ENCODE results near the gene THSD7B.

Gene THSD7B

GRCh38 chr2:137655814-137656213 lies 890.5 kb downstream of the THSD7B start:
- Histone ChIP-seq H2AK5ac (ENCODE audit: low read depth, low read length) (no peak overlapping the region), H3K23ac (ENCODE audit: low read depth, low read length, poor library complexity) (no peak overlapping the region), H3K4ac (ENCODE audit: low read length) (no peak overlapping the region), H3K9me3 (replicated peaks in 1 of 2; ENCODE audit: control insufficient read depth in 2 of 2, insufficient read depth in 1 of 2, low read depth in 1 of 2, low read length in 2 of 2) (no peaks in the 10 kb centered on the region), H3K18ac (ENCODE audit: low read length) (no peak overlapping the region), H3K36me3 (replicated peaks in 1 of 2; ENCODE audit: control insufficient read depth in 2 of 2, insufficient read depth in 2 of 2, low read length in 2 of 2) (no peaks in the 10 kb centered on the region), H2BK120ac (ENCODE audit: low read depth, low read length) (no peak overlapping the region), H3K4me2 (ENCODE audit: insufficient read depth, low read length, poor library complexity, severe bottlenecking) (no peak overlapping the region), H3K4me3 (ENCODE audit: low read length in 2 of 2) (no peak overlapping the region), H4K8ac (ENCODE audit: low read depth, low read length) (no peak overlapping the region), H3K27ac (replicated peaks; ENCODE audit: low read length) (no peak overlapping the region), H3K9ac (ENCODE audit: low read depth, low read length, poor library complexity) (no peak overlapping the region), H2BK12ac (ENCODE audit: low read length) (no peak overlapping the region), H4K91ac (ENCODE audit: low read depth, low read length, poor library complexity) (no peak overlapping the region), H2BK5ac (ENCODE audit: low read length) (no peak overlapping the region), H2BK15ac (ENCODE audit: low read length) (no peak overlapping the region), H3K27me3 (ENCODE audit: control insufficient read depth in 3 of 3, insufficient read depth in 3 of 3, low read depth in 1 of 3, low read length in 3 of 3) (no peaks in the 10 kb centered on the region), H3K14ac (ENCODE audit: low read length) (no peak overlapping the region), H3K4me1 (ENCODE audit: control insufficient read depth in 2 of 2, insufficient read depth in 1 of 2, low read depth in 1 of 2, low read length in 2 of 2) (no peaks in the 10 kb centered on the region), H2AFZ (ENCODE audit: low read length) (no peak overlapping the region), H3K79me1 (ENCODE audit: low read depth, low read length) (no peaks in the 10 kb centered on the region)
- no CpG with 5 or more reads among the region's 3 CpGs for WGBS, 2 donors (ENCODE audit: extremely low coverage in 2 of 2, insufficient read length in 2 of 2, insufficient replicate concordance in 1 of 2)
- DNase-seq (ENCODE audit: low spot score): no peak

- no CpG with 5 or more reads among the region's 4 CpGs for WGBS, 2 donors (ENCODE audit: extremely low coverage in 2 of 2, insufficient read length in 2 of 2, insufficient replicate concordance in 1 of 2)
- Histone ChIP-seq H3K79me1 (ENCODE audit: low read depth, low read length) (no peaks in the 10 kb centered on the region), H3K9me3 (replicated peaks in 1 of 2; ENCODE audit: control insufficient read depth in 2 of 2, insufficient read depth in 1 of 2, low read depth in 1 of 2, low read length in 2 of 2) (peaks cover 0 to 1% of the 10 kb centered on the region in 2 donors), H2AK5ac (ENCODE audit: low read depth, low read length) (no peak overlapping the region), H3K4me3 (ENCODE audit: low read length in 2 of 2) (no peak overlapping the region), H3K4me2 (ENCODE audit: insufficient read depth, low read length, poor library complexity, severe bottlenecking) (no peak overlapping the region), H3K36me3 (replicated peaks in 1 of 2; ENCODE audit: control insufficient read depth in 2 of 2, insufficient read depth in 2 of 2, low read length in 2 of 2) (no peaks in the 10 kb centered on the region), H4K8ac (ENCODE audit: low read depth, low read length) (no peak overlapping the region), H3K27me3 (ENCODE audit: control insufficient read depth in 3 of 3, insufficient read depth in 3 of 3, low read depth in 1 of 3, low read length in 3 of 3) (no peaks in the 10 kb centered on the region), H3K4me1 (ENCODE audit: control insufficient read depth in 2 of 2, insufficient read depth in 1 of 2, low read depth in 1 of 2, low read length in 2 of 2) (no peaks in the 10 kb centered on the region), H3K4ac (ENCODE audit: low read length) (no peak overlapping the region), H2AFZ (ENCODE audit: low read length) (no peak overlapping the region), H3K27ac (replicated peaks; ENCODE audit: low read length) (no peak overlapping the region), H3K18ac (ENCODE audit: low read length) (no peak overlapping the region), H2BK15ac (ENCODE audit: low read length) (no peak overlapping the region), H3K23ac (ENCODE audit: low read depth, low read length, poor library complexity) (no peak overlapping the region), H2BK120ac (ENCODE audit: low read depth, low read length) (no peak overlapping the region), H3K14ac (ENCODE audit: low read length) (no peak overlapping the region), H4K91ac (ENCODE audit: low read depth, low read length, poor library complexity) (no peak overlapping the region), H2BK5ac (ENCODE audit: low read length) (no peak overlapping the region), H3K9ac (ENCODE audit: low read depth, low read length, poor library complexity) (no peak overlapping the region), H2BK12ac (ENCODE audit: low read length) (no peak overlapping the region)
- DNase-seq (ENCODE audit: low spot score): no peak
Observed at GRCh38 chr2:137658433-137658832, 893.1 kb downstream of the THSD7B start.

DNA sequence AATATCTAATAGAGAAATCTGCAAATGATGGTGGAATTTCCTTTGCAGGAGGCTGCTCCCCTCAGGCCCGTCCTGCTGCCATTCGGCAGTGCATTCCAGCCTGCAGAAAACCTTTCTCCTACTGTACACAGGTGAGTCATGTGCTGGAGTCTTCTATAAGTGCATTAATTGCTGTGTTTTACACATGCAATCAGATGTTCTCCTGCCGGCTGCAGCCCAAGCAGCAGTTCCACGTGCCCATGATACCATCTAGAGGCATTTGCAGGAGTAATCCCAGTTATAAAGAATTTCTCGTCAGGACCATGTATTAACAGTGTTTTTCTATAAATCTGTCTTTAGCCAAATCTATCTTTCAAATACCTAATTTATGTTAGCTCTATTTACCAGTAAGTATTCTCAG lies 894.3 kb downstream of the THSD7B start:
- no peak overlapping the region for H3K4ac ChIP-seq (ENCODE audit: low read length)
- H3K4me1 ChIP-seq (ENCODE audit: control insufficient read depth in 2 of 2, insufficient read depth in 1 of 2, low read depth in 1 of 2, low read length in 2 of 2): no peaks in the 10 kb centered on the region
- no peak overlapping the region for H2BK120ac ChIP-seq (ENCODE audit: low read depth, low read length)
- no peak overlapping the region for H2AK5ac ChIP-seq (ENCODE audit: low read depth, low read length)
- H2BK5ac ChIP-seq (ENCODE audit: low read length): no peak overlapping the region
- no peak overlapping the region for H3K4me3 ChIP-seq (ENCODE audit: low read length in 2 of 2)
- H4K91ac ChIP-seq (ENCODE audit: low read depth, low read length, poor library complexity): no peak overlapping the region
- no peak overlapping the region for H2BK15ac ChIP-seq (ENCODE audit: low read length)
- no peak overlapping the region for H2BK12ac ChIP-seq (ENCODE audit: low read length)
- no peak overlapping the region for H3K9ac ChIP-seq (ENCODE audit: low read depth, low read length, poor library complexity)
- no peak overlapping the region for H3K4me2 ChIP-seq (ENCODE audit: insufficient read depth, low read length, poor library complexity, severe bottlenecking)
- DNase-seq (ENCODE audit: low spot score): no peak
- no peak overlapping the region for H2AFZ ChIP-seq (ENCODE audit: low read length)
- no CpG with 5 or more reads among the region's 5 CpGs for WGBS, 2 donors (ENCODE audit: extremely low coverage in 2 of 2, insufficient read length in 2 of 2, insufficient replicate concordance in 1 of 2)
- H3K27ac ChIP-seq (replicated peaks; ENCODE audit: low read length): no peak overlapping the region
- H3K9me3 ChIP-seq (replicated peaks in 1 of 2; ENCODE audit: control insufficient read depth in 2 of 2, insufficient read depth in 1 of 2, low read depth in 1 of 2, low read length in 2 of 2): peaks cover 0 to 1% of the 10 kb centered on the region in 2 donors
- no peaks in the 10 kb centered on the region for H3K79me1 ChIP-seq (ENCODE audit: low read depth, low read length)
- H3K14ac ChIP-seq (ENCODE audit: low read length): no peak overlapping the region
- no peak overlapping the region for H3K23ac ChIP-seq (ENCODE audit: low read depth, low read length, poor library complexity)
- H4K8ac ChIP-seq (ENCODE audit: low read depth, low read length): no peak overlapping the region
- H3K18ac ChIP-seq (ENCODE audit: low read length): no peak overlapping the region
- H3K36me3 ChIP-seq (replicated peaks in 1 of 2; ENCODE audit: control insufficient read depth in 2 of 2, insufficient read depth in 2 of 2, low read length in 2 of 2): no peaks in the 10 kb centered on the region
- no peaks in the 10 kb centered on the region for H3K27me3 ChIP-seq (ENCODE audit: control insufficient read depth in 3 of 3, insufficient read depth in 3 of 3, low read depth in 1 of 3, low read length in 3 of 3)

DNA sequence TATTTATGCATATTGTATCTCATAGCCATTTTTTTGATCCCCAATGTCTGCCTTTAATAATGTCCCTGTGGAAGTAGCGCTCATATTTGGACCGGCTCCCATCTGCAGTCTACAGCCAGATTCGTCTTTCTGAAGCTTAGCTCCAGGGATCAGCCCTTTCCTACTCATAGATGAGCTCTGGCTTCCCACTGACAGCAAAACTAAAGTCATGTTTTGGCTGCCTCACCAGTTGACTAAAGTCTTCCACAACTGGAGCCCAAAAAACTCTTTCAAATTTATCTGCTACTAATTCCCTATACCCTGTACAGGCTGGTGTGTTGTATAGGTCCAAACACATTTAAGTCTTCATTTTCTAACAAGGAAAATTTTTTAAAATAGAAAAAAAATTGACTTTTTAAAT lies 904.8 kb downstream of the THSD7B start:
- Histone ChIP-seq H3K4ac (ENCODE audit: low read length) (no peak overlapping the region), H3K23ac (ENCODE audit: low read depth, low read length, poor library complexity) (no peak overlapping the region), H2BK15ac (ENCODE audit: low read length) (no peak overlapping the region), H3K4me3 (ENCODE audit: low read length in 2 of 2) (no peak overlapping the region), H2BK12ac (ENCODE audit: low read length) (no peak overlapping the region), H3K14ac (ENCODE audit: low read length) (no peak overlapping the region), H2AFZ (ENCODE audit: low read length) (no peak overlapping the region), H3K9ac (ENCODE audit: low read depth, low read length, poor library complexity) (no peak overlapping the region), H4K91ac (ENCODE audit: low read depth, low read length, poor library complexity) (no peak overlapping the region), H3K79me1 (ENCODE audit: low read depth, low read length) (no peaks in the 10 kb centered on the region), H3K9me3 (replicated peaks in 1 of 2; ENCODE audit: control insufficient read depth in 2 of 2, insufficient read depth in 1 of 2, low read depth in 1 of 2, low read length in 2 of 2) (no peaks in the 10 kb centered on the region), H2BK5ac (ENCODE audit: low read length) (no peak overlapping the region), H3K4me1 (ENCODE audit: control insufficient read depth in 2 of 2, insufficient read depth in 1 of 2, low read depth in 1 of 2, low read length in 2 of 2) (no peaks in the 10 kb centered on the region), H3K27ac (replicated peaks; ENCODE audit: low read length) (no peak overlapping the region), H3K18ac (ENCODE audit: low read length) (no peak overlapping the region), H2AK5ac (ENCODE audit: low read depth, low read length) (no peak overlapping the region), H3K36me3 (replicated peaks in 1 of 2; ENCODE audit: control insufficient read depth in 2 of 2, insufficient read depth in 2 of 2, low read length in 2 of 2) (no peaks in the 10 kb centered on the region), H2BK120ac (ENCODE audit: low read depth, low read length) (no peak overlapping the region), H3K27me3 (ENCODE audit: control insufficient read depth in 3 of 3, insufficient read depth in 3 of 3, low read depth in 1 of 3, low read length in 3 of 3) (no peaks in the 10 kb centered on the region), H3K4me2 (ENCODE audit: insufficient read depth, low read length, poor library complexity, severe bottlenecking) (no peak overlapping the region), H4K8ac (ENCODE audit: low read depth, low read length) (no peak overlapping the region)
- no CpG with 5 or more reads among the region's 3 CpGs for WGBS, 2 donors (ENCODE audit: extremely low coverage in 2 of 2, insufficient read length in 2 of 2, insufficient replicate concordance in 1 of 2)
- no peak for DNase-seq (ENCODE audit: low spot score)
